ENCODE data around the gene RPS27. TPM values are rescaled to one million over a fixed set of nuclear protein-coding genes. Genes with fewer than 3 reads are reported as not detected.

The RPS27 gene
- total and polyA plus RNA-seq, 2 of the 13 experiments (the other 11 are each of a cell fraction or from before 2014, with no cell fraction given): 3,737 to 9,964 TPM

- TF ChIP-seq ZNF660 (CRISPR knock-in tag; IDR thresholded peaks at IDR 0.05; ENCODE audit: borderline replicate concordance, low read depth) (no peak), ZNF441 (CRISPR knock-in tag; IDR thresholded peaks at IDR 0.05; ENCODE audit: borderline replicate concordance) (peak; percentile 70), FOXK2 (IDR thresholded peaks at IDR 0.05) (peak; percentile 7; the same call in 1 of the 2 replicates), TRIM22 (IDR thresholded peaks at IDR 0.05) (no peak), BCL3 (CRISPR knock-in tag; IDR thresholded peaks at IDR 0.05) (peak; percentile 35; the same call in 1 of the 2 replicates), HCFC1 (IDR thresholded peaks at IDR 0.05; ENCODE audit: low read depth, low read length) (peak; percentile 81), ZNF124 (CRISPR knock-in tag; IDR thresholded peaks at IDR 0.05) (0 out of 2 replicates have a peak, but pooled peaks have one; percentile 56), ATM (IDR thresholded peaks at IDR 0.05; ENCODE audit: borderline replicate concordance) (no peak), CEBPB (IDR thresholded peaks at IDR 0.05; ENCODE audit: borderline replicate concordance, low read depth, low read length) (peak; percentile 89), RORA (CRISPR knock-in tag; IDR thresholded peaks at IDR 0.05) (no peak), ZNF256 (CRISPR knock-in tag; conservative IDR thresholded peaks at IDR 0.05) (peak; percentile 75; the same call in 1 of the 2 replicates), CHCHD3 (CRISPR knock-in tag; IDR thresholded peaks at IDR 0.05) (0 out of 2 replicates have a peak, but pooled peaks have one; percentile 72), KLF12 (CRISPR knock-in tag; IDR thresholded peaks at IDR 0.05; ENCODE audit: borderline replicate concordance) (no peak), SRSF1 (optimal IDR thresholded peaks at IDR 0.05; ENCODE audit: low read depth, low read length) (peak; percentile 92), ZNF589 (CRISPR knock-in tag; conservative IDR thresholded peaks at IDR 0.05) (no peak), MAFF (IDR thresholded peaks at IDR 0.05; ENCODE audit: low read depth, low read length) (no peak), PCBP2 (optimal IDR thresholded peaks at IDR 0.05; ENCODE audit: low read depth, low read length, poor library complexity, severe bottlenecking) (no peak), RFX1 (IDR thresholded peaks at IDR 0.05) (no peak), RFXANK (CRISPR knock-in tag; IDR thresholded peaks at IDR 0.05) (peak; percentile 60; the same call in 1 of the 2 replicates), NR2F2 (IDR thresholded peaks at IDR 0.05; ENCODE audit: borderline replicate concordance, low read depth) (peak; percentile 27; the same call in 1 of the 2 replicates), NFATC3 (CRISPR knock-in tag; IDR thresholded peaks at IDR 0.05) (peak; percentile 37; the same call in 1 of the 2 replicates), NFE2L1 (CRISPR knock-in tag; IDR thresholded peaks at IDR 0.05; ENCODE audit: borderline replicate concordance) (no peak), ERF (CRISPR knock-in tag; IDR thresholded peaks at IDR 0.05) (peak; percentile 94), ZNF713 (CRISPR knock-in tag; IDR thresholded peaks at IDR 0.05) (no peak), POLR2A (IDR thresholded peaks at IDR 0.05; ENCODE audit: insufficient read depth in 1 of 2, low read depth in 2 of 2, low read length in 2 of 2) (peak; percentile 100), MAFG (CRISPR knock-in tag; IDR thresholded peaks at IDR 0.05) (no peak), ZNF18 (CRISPR knock-in tag; IDR thresholded peaks at IDR 0.05; ENCODE audit: insufficient replicate concordance) (peak; percentile 17)
Measured at GRCh38 chr1:153990468-153991150, at the start of gene RPS27 (continued).
